Thyroid gland (tissue), 4 donors: ENCODE results near the gene CDH1.

Experiments used
- POLR2A ChIP-seq, 2 donors: fragments of 450-650 bp; IDR thresholded peaks; one replicate each; pipeline ENCODE4 v1.6.1; 2017; ENCODE audit warnings: antibody characterized with exemption in 2 of 2, mild to moderate bottlenecking in 2 of 2, moderate library complexity in 1 of 2
- TF ChIP-seq, protein P1 (sequence below), 6 experiments: fragments of 200-600 bp in 3 of 6; fragments of 450-650 bp in 3 of 6; sonication (generic) in 3 of 6; IDR thresholded peaks; one replicate each; pipeline ENCODE4 v1.5.1; 2016 to 2019; ENCODE audit warnings: antibody characterized with exemption in 6 of 6, mild to moderate bottlenecking in 2 of 6, inconsistent platforms in 1 of 6, moderate library complexity in 1 of 6

DNA sequence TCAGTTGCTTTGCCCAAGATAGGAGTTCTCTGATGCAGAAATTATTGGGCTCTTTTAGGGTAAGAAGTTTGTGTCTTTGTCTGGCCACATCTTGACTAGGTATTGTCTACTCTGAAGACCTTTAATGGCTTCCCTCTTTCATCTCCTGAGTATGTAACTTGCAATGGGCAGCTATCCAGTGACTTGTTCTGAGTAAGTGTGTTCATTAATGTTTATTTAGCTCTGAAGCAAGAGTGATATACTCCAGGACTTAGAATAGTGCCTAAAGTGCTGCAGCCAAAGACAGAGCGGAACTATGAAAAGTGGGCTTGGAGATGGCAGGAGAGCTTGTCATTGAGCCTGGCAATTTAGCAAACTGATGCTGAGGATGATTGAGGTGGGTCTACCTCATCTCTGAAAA, 97.5 kb downstream of the CDH1 start:
- TF ChIP-seq, protein P1, sequence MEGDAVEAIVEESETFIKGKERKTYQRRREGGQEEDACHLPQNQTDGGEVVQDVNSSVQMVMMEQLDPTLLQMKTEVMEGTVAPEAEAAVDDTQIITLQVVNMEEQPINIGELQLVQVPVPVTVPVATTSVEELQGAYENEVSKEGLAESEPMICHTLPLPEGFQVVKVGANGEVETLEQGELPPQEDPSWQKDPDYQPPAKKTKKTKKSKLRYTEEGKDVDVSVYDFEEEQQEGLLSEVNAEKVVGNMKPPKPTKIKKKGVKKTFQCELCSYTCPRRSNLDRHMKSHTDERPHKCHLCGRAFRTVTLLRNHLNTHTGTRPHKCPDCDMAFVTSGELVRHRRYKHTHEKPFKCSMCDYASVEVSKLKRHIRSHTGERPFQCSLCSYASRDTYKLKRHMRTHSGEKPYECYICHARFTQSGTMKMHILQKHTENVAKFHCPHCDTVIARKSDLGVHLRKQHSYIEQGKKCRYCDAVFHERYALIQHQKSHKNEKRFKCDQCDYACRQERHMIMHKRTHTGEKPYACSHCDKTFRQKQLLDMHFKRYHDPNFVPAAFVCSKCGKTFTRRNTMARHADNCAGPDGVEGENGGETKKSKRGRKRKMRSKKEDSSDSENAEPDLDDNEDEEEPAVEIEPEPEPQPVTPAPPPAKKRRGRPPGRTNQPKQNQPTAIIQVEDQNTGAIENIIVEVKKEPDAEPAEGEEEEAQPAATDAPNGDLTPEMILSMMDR (IDR thresholded peaks at IDR 0.05), result no peak
- TF ChIP-seq POLR2A (IDR thresholded peaks at IDR 0.05), result no peak
